HEK293T (cell line): ENCODE results near the gene FGD2.

Experiments used
- BHLHE40 ChIP-seq: fragments of 450-650 bp; IDR thresholded peaks from 2 replicates; pipeline ENCODE4 v1.6.1; 2016; ENCODE audit warnings: mild to moderate bottlenecking, moderate library complexity, borderline replicate concordance
- NFRKB ChIP-seq: fragments of 450-650 bp; IDR thresholded peaks from 2 replicates; pipeline ENCODE4 v1.6.1; 2016; ENCODE audit warnings: mild to moderate bottlenecking, moderate library complexity

- TF ChIP-seq NFRKB: no peak
- no peak for TF ChIP-seq BHLHE40
Measured at GRCh38 chr6:37015532-37015931, 10.1 kb downstream of the FGD2 start.
